ENCODE results near the gene TBC1D10B.
"Not testable (repeated sequence)": the region's sequence is repeated elsewhere in the genome, so short reads cannot be mapped to it uniquely, and the experiment has no call there.

The TBC1D10B gene

GRCh38 chr16:30324220-30324619 is 46.1 kb downstream of the TBC1D10B start:
- DNase-seq, result not testable (repeated sequence)

- DNase-seq, result not testable (repeated sequence)
Observed at GRCh38 chr16:30318647-30319046, 51.6 kb downstream of the TBC1D10B start.

DNA sequence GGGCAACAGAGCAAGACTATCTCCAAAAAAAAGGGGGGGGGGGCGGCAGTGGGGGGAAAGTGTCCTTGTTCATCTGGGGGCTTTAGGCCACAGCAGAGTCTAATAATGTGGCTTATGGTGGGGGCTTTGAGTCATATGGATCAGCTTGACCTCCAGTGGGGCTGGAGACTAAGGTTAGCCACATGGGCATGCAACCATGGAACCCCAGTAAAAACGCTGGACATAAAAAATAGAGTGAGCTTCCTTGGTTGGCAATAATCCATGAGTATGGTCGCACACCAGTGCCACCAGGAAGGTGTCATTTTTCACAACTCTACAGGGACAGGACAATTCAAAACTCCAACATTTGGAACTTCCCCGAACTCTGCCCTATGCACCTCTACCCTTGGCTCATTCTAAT is 59.4 kb downstream of the TBC1D10B start:
- DNase-seq, result not testable (repeated sequence)

DNA sequence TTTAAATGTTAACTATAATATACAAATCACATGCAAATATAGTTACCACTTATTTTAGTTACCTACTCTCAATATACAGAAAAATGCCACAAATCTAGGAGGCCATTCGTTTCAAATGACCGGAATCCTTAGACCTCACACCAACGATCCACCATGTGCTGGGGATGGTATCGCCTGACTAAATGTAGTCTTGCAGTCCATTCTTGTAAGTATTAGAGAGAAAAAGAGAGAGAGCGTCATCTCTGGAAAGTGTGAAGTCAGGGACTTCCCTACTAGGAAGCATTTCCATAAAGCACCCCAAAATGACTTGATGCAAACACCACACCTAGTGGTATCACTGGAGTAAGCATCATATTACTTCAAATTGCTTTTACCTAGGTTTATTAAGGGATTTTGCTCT is 61.0 kb downstream of the TBC1D10B start:
- not testable (repeated sequence) for DNase-seq
